ENCODE measurements around the gene RHOBTB1. TPM values are rescaled to one million over a fixed set of nuclear protein-coding genes. Genes with fewer than 3 reads are reported as not detected.

RHOBTB1 gene
- total RNA-seq, 2 experiments from 2014 or later = not detected

DNA sequence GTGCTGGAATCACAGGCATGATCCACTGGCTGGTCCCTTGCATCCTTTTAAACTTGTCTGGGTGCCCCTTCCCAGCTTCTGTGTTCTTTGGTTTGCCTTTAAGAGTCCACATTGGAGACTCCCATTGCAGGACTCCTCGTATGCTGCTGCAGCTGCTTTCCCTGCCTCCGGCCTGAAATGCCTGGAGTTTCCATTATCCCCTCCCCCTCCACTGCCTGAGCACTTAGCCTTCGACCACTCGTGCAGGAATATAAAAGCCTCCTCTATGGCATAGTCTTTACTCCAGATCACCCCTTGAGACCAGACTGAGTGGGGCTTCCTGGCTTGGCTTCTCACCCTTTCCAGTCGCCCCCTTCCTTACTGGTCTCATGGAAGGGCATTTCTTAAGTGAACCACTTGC, 80.2 kb downstream of the RHOBTB1 start:
- Histone ChIP-seq H3K27ac (ENCODE audit: low read depth, low read length, poor library complexity, severe bottlenecking) (no peak overlapping the region), H3K4me1 (ENCODE audit: insufficient read depth, low read length, poor library complexity, severe bottlenecking) (no peaks in the 10 kb centered on the region), H2AFZ (ENCODE audit: low read length) (no peak overlapping the region), H3K4me3 (ENCODE audit: low read depth, low read length, poor library complexity, severe bottlenecking) (no peak overlapping the region), H4K20me1 (ENCODE audit: insufficient read depth, low read length) (no peaks in the 10 kb centered on the region), H3K4me2 (ENCODE audit: low read length) (no peak overlapping the region), H3K79me2 (ENCODE audit: insufficient read depth, low read depth, low read length) (no peaks in the 10 kb centered on the region), H3K36me3 (ENCODE audit: insufficient read depth, low read length) (no peaks in the 10 kb centered on the region), H3K9me3 (ENCODE audit: low read length) (no peaks in the 10 kb centered on the region), H3K9me2 (ENCODE audit: insufficient read depth, low read length) (no peaks in the 10 kb centered on the region)
- TF ChIP-seq, protein P1, sequence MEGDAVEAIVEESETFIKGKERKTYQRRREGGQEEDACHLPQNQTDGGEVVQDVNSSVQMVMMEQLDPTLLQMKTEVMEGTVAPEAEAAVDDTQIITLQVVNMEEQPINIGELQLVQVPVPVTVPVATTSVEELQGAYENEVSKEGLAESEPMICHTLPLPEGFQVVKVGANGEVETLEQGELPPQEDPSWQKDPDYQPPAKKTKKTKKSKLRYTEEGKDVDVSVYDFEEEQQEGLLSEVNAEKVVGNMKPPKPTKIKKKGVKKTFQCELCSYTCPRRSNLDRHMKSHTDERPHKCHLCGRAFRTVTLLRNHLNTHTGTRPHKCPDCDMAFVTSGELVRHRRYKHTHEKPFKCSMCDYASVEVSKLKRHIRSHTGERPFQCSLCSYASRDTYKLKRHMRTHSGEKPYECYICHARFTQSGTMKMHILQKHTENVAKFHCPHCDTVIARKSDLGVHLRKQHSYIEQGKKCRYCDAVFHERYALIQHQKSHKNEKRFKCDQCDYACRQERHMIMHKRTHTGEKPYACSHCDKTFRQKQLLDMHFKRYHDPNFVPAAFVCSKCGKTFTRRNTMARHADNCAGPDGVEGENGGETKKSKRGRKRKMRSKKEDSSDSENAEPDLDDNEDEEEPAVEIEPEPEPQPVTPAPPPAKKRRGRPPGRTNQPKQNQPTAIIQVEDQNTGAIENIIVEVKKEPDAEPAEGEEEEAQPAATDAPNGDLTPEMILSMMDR (conservative IDR thresholded peaks at IDR 0.05; ENCODE audit: low read length) = no peak
- TF ChIP-seq EZH2phosphoT487 (IDR thresholded peaks at IDR 0.05; ENCODE audit: borderline replicate concordance, low read depth, low read length) = no peak
- BruUV-seq (replicated peaks) = no TSS peak
- ChIA-PET POLR2A (no interaction called here), CTCF (ENCODE audit: unreplicated experiment) (no interaction called here)
- DNase-seq (ENCODE audit: low spot score) = no peak
- intact Hi-C loops (cut with micrococcal nuclease; ENCODE audit: unreplicated experiment) = no loop called here

DNA sequence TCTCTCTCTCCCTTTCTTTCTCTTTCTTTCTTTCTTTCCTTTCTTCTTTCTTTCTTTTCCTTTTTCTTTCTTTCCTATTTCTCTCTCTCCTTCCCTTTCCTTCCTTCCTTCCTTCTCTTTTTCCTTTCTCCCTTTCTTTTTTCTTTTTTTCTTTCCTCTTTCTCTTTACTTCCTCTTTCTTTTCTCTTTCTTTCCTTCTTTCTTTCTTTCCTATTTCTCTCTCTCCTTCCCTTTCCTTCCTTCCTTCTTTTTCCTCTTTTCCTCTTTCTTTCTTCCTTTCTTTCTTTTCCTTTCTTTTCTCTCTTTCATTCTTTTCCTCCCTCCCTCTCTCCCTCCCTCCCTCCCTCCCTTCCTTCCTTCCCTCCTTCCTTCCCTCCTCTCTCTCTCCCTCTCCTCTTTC, 81.5 kb downstream of the RHOBTB1 start:
- POLR2A ChIA-PET = no interaction called here
- intact Hi-C loops (cut with micrococcal nuclease; ENCODE audit: unreplicated experiment) = no loop called here

DNA sequence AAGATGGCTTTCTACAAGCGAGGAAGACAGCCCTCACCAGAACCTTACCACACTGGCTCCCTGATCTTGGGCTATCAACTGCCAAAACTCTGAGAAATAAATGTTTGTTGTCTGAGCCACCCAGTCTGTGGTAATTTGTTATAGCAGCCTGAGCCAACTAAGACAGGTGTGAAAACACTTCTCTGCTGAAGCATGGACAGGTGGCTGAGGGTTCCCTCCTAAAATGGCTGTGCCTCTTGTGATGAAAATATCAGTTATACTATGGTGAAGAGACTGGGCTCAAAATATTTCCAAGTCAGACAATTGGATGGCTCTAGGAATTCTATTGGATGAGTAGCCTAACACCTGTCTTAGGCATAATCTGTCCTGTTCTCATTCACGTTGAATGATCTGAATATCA, 87.6 kb downstream of the RHOBTB1 start:
- Histone ChIP-seq H3K27ac (ENCODE audit: low read depth, low read length, poor library complexity, severe bottlenecking) (no peak overlapping the region), H3K36me3 (ENCODE audit: insufficient read depth, low read length) (no peaks in the 10 kb centered on the region), H3K4me1 (ENCODE audit: insufficient read depth, low read length, poor library complexity, severe bottlenecking) (no peaks in the 10 kb centered on the region), H3K79me2 (ENCODE audit: insufficient read depth, low read depth, low read length) (no peaks in the 10 kb centered on the region), H3K4me2 (ENCODE audit: low read length) (no peak overlapping the region), H2AFZ (ENCODE audit: low read length) (no peak overlapping the region), H3K4me3 (ENCODE audit: low read depth, low read length, poor library complexity, severe bottlenecking) (no peak overlapping the region), H3K9me2 (ENCODE audit: insufficient read depth, low read length) (no peaks in the 10 kb centered on the region), H3K9me3 (ENCODE audit: low read length) (no peaks in the 10 kb centered on the region), H4K20me1 (ENCODE audit: insufficient read depth, low read length) (no peaks in the 10 kb centered on the region)
- intact Hi-C loops (cut with micrococcal nuclease; ENCODE audit: unreplicated experiment) = no loop called here
- DNase-seq (ENCODE audit: low spot score) = no peak
- CTCF ChIA-PET (ENCODE audit: unreplicated experiment) = no interaction called here
- POLR2A ChIA-PET = no interaction called here
- TF ChIP-seq EZH2phosphoT487 (IDR thresholded peaks at IDR 0.05; ENCODE audit: borderline replicate concordance, low read depth, low read length) = no peak
- TF ChIP-seq, protein P1 (conservative IDR thresholded peaks at IDR 0.05; ENCODE audit: low read length) = no peak
- no TSS peak for BruUV-seq (replicated peaks)

More for the DNA sequence above, 81.5 kb downstream of the RHOBTB1 start:
- TF ChIP-seq, protein P1 (conservative IDR thresholded peaks at IDR 0.05; ENCODE audit: low read length) = no peak
- no peak for TF ChIP-seq EZH2phosphoT487 (IDR thresholded peaks at IDR 0.05; ENCODE audit: borderline replicate concordance, low read depth, low read length)
- no peak for DNase-seq (ENCODE audit: low spot score)
- CTCF ChIA-PET (ENCODE audit: unreplicated experiment) = no interaction called here
- Histone ChIP-seq H3K36me3 (ENCODE audit: insufficient read depth, low read length) (no peaks in the 10 kb centered on the region), H3K4me3 (ENCODE audit: low read depth, low read length, poor library complexity, severe bottlenecking) (no peak overlapping the region), H3K4me2 (ENCODE audit: low read length) (no peak overlapping the region), H3K4me1 (ENCODE audit: insufficient read depth, low read length, poor library complexity, severe bottlenecking) (no peaks in the 10 kb centered on the region), H2AFZ (ENCODE audit: low read length) (no peak overlapping the region), H3K9me3 (ENCODE audit: low read length) (no peaks in the 10 kb centered on the region), H3K27ac (ENCODE audit: low read depth, low read length, poor library complexity, severe bottlenecking) (no peak overlapping the region), H3K9me2 (ENCODE audit: insufficient read depth, low read length) (no peaks in the 10 kb centered on the region), H4K20me1 (ENCODE audit: insufficient read depth, low read length) (no peaks in the 10 kb centered on the region), H3K79me2 (ENCODE audit: insufficient read depth, low read depth, low read length) (no peaks in the 10 kb centered on the region)
- no TSS peak for BruUV-seq (replicated peaks)

Data from OCI-LY7 (cell line).